ENCODE data around the gene ANKS1A.

DNA sequence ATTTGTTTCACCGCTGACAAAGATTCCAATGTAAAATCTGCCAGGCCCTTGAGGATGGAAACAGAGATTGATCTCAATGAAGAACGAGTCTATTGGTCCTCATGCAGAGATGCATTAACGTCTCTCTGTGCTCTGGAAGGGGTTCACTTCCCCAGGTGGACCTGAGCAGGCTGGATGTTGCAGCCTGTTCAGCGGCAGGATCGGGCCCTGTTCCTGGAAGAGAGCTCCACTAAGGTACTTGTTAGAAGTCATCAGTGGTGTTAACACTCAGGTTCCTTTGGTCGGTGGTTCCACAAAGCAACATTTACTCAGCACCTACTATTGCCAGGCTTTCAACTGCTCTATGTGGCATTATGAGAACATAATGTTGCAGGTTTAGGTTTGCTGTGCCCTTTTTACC is 144.6 kb downstream of the ANKS1A start:
- TF ChIP-seq, protein P1, sequence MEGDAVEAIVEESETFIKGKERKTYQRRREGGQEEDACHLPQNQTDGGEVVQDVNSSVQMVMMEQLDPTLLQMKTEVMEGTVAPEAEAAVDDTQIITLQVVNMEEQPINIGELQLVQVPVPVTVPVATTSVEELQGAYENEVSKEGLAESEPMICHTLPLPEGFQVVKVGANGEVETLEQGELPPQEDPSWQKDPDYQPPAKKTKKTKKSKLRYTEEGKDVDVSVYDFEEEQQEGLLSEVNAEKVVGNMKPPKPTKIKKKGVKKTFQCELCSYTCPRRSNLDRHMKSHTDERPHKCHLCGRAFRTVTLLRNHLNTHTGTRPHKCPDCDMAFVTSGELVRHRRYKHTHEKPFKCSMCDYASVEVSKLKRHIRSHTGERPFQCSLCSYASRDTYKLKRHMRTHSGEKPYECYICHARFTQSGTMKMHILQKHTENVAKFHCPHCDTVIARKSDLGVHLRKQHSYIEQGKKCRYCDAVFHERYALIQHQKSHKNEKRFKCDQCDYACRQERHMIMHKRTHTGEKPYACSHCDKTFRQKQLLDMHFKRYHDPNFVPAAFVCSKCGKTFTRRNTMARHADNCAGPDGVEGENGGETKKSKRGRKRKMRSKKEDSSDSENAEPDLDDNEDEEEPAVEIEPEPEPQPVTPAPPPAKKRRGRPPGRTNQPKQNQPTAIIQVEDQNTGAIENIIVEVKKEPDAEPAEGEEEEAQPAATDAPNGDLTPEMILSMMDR (IDR thresholded peaks at IDR 0.05) = no peak
- no peak for TF ChIP-seq NRF1 (IDR thresholded peaks at IDR 0.05; ENCODE audit: low read depth, low read length)
- no peak for TF ChIP-seq EP300 (IDR thresholded peaks at IDR 0.05; ENCODE audit: borderline replicate concordance in 1 of 2, low read depth in 1 of 2, low read length in 1 of 2)
